ENCODE data around the gene CPNE1.

The CPNE1 gene

DNA sequence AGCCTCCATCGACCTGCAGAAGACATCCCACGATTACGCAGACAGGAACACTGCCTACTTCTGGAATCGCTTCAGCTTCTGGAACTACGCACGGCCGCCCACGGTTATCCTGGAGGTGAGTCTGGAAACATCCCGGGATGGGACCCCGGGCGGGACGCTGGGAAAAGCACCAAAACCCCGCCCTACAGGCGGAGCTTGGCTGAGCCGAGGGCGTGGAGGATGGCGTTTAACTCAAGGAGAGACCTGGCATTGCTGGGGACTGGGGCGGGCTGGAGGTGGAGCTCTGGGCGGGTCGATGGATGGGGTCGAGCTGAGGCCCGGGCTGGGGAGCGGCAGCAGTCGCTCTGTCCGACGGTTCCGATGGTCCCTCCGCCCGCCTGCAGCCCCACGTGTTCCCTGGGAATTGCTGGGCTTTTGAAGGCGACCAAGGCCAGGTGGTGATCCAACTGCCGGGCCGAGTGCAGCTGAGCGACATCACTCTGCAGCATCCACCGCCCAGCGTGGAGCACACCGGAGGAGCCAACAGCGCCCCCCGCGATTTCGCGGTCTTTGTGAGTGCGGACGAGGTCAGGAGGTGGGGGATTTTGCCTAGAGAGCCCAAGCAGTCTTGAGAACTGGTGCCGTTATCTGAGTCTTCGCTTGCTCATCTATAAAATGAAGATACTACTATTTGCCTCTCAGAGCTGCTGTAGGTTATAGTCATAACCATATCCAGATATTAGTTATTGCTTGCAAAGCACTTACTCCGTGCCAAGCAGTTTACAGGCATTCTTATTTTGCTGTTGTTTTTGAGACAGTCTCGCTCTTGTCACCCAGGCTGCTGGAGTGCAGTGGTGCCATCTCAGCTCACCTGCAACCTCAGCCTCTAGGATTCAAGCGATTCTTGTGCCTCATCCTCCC, 45.3 kb downstream of the CPNE1 start:
- no peak for DNase-seq (ENCODE audit: low read depth)

DNA sequence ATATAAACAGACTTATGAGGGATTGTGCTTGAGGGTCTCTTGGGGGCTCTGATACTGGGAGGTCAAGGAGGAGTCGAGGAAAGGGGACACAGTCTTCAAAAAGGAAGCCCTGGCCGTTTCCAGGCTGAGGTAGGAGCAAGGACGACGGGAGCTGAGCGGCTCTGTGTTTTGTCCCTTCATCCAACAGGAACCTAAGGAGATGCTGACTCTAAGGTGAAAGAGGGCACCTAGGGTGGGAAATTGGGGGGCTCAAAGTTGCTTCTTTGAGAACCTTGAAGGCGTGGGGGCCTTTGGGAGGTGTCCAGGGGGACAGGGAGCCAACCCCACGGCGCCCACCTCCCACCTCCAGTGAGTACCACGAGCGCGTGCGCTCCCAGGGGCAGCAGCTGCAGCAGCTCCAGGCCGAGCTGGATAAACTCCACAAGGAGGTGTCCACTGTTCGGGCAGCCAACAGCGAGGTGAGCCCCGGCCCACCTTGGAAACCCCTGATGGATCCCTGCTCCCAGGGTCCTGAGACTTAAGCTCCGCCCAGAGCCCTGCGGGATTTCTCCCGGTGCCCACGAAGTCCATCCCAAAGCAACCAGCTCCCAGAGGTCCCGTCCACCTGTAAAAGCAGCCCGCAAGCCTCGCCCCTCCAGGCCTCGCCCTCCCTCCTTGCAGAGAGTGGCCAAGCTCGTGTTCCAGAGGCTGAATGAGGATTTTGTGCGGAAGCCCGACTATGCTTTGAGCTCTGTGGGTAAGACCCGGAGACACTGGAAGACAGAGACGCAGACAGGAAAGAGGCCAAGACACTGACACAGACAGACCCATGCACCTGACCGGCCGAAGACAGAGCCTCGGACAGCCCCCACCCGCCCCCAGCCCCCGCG, 46.2 kb downstream of the CPNE1 start:
- DNase-seq (ENCODE audit: low read depth) = no peak

GRCh38 chr20:35617397-35618262, 47.1 kb downstream of the CPNE1 start:
- DNase-seq (ENCODE audit: low read depth) = peak; percentile 54

DNA sequence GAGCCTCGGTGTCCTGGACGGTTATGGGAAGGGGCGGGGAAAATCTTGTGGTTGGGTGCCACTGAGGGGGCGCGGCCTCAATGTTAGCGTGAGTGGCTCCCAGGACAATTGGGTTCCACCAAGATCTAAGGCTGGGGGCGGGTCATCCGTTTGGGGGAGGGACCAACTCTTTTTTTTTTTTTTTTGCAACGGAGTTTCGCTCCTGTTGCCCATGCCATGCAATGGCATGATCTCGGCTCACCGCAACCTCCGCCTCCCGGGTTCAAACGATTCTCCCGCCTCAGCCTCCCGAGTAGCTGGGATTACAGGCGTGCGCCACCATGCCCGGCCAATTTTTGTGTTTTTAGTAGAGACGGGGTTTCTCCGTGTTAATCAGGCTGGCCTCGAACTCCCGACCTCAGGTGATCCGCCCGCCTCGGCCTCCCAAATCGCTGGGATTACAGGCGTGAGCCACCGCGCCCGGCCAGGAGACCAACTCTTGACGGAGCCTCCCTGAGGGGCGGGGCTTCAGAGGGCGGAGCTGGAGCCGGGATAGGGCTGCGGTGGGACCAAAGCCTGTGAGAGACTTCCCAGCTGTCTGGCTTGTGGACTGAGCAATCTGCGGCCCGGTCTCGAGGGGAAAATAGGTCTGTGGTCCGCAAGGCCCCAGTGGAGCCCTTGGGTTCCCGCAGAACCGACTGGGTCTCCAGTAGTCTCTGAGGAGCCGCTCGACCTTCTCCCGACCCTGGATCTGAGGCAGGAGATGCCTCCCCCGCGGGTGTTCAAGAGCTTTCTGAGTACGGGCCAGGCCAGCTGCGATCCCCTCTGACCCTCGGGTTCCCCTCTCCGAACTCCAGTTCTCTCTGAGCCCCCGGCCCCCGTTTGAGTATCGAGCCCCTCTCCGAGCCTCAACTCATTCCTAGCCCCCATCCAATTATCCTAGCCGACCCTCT, 48.0 kb downstream of the CPNE1 start:
- DNase-seq (ENCODE audit: low read depth) = peak; percentile 61

- DNase-seq (ENCODE audit: low read depth) = peak; percentile 100
These were observed 48.8 kb downstream of the CPNE1 start, which contains the start of gene SPAG4 for GRCh38 chr20:35615667-35616464. Gene SPAG4 (plus strand): TSS chr20:35615829. CDS start chr20:35616004, 175 bp downstream.

- no peak for DNase-seq (ENCODE audit: low read depth)
These were observed 53.2 kb downstream of the CPNE1 start for GRCh38 chr20:35611482-35611881.

GRCh38 chr20:35610833-35611427, 53.8 kb downstream of the CPNE1 start:
- DNase-seq (ENCODE audit: low read depth) = no peak

GRCh38 chr20:35607003-35607735, 57.5 kb downstream of the CPNE1 start:
- no peak for DNase-seq (ENCODE audit: low read depth)

- no peak for DNase-seq (ENCODE audit: low read depth)
These were observed 58.6 kb downstream of the CPNE1 start for GRCh38 chr20:35606127-35606526.

- no peak for DNase-seq (ENCODE audit: low read depth)
These were observed 60.3 kb downstream of the CPNE1 start for GRCh38 chr20:35604449-35604747.

GRCh38 chr20:35603695-35604448, 60.8 kb downstream of the CPNE1 start:
- no peak for DNase-seq (ENCODE audit: low read depth)

DNA sequence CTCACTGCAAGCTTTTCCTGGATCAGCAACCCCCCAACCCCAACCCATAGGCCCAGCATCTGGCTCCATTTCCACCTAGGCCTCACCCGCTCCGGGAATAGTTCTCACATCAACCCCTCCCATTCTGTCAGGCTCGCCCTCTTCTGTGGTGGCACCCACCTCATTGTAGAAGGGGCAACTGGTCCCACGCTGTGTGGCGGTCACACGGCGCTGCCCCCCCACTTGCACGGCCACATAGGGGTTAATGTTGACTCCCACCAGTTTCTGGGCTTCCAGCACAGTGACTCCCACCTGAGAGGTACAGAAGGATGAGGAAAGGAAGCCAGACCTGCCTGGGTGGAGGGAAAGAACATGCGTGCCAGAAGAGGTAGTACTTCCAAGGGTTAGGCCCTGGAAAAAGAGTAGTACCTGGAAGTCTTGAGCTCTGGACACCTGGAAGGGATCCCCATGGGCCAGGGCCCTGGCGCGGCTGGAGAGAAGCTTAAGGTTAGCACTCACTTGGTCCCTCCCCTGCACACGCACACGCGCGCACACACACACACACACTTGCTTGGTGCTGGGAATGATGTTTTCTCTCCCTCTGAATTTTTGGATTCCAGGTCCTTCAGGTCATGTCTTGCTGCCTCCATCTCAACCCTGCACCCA, 61.7 kb downstream of the CPNE1 start:
- DNase-seq (ENCODE audit: low read depth) = no peak

- DNase-seq (ENCODE audit: low read depth) = no peak
These were observed 62.7 kb downstream of the CPNE1 start for GRCh38 chr20:35601990-35602389.

DNA sequence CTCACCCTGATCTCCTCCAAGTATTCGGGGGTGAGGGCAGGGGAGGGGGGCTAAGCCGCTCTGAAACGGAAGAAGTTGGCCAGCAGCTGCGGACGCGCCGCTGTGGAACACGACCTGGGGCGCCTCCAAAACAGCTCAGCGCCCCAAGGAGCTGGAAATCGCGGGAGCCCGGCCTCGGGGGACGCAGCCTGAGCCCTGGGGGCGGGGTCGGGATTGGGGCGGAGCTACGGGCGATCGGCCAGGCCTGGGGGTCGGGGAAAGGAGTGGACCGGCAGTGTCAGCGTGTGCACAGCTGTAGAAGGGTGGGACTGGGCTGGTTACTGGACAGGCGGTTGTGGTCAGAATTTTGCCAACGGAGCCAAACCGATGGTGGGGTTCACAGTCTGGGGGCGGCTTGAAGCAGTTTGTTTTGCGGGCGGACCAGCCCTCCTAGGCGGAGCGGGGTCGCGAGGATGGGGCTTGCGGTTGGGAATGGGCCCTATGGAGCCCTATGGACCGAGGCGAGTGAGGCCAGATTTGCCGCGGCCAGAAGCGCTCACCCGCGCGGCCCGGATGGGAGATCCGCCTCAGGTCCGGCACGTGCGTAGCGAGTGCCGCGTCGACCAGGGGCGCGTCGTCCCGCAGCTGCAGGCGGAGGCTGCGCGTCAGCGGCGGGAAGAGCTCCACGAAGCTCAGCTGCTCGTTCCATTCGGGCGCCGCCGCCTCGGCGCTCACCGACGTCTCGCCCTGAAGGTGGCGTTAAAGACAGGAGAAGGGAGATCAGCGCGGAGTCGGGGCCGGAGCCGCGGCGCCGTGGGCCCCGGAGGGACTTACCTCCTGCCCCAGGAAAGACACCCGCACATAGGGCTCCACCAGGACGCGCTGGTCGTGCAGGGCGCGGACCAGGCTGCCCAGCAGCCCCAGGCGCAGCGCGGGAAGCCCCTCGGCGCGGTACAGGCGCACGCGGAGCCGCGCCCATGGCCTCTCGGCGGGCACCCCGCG, 63.4 kb downstream of the CPNE1 start:
- no peak for DNase-seq (ENCODE audit: low read depth)

GRCh38 chr20:35600176-35600992, 64.3 kb downstream of the CPNE1 start:
- DNase-seq (ENCODE audit: low read depth) = no peak

- DNase-seq (ENCODE audit: low read depth) = no peak
These were observed 65.0 kb downstream of the CPNE1 start for GRCh38 chr20:35599776-35600120.

Measured in CMK (cell line).